ENCODE data around the gene CSRP1. TPM values are rescaled to one million over a fixed set of nuclear protein-coding genes. Genes with fewer than 3 reads are reported as not detected.
A peak's percentile ranks its signal among the peaks of the same experiment; 100 is the strongest.

CSRP1 gene
- total RNA-seq (39.7 TPM), polyA plus RNA-seq (170 TPM)
- long read RNA-seq, donor 1, partial matches to known transcripts = 0 of 1 reads
- long read RNA-seq, donor 1, other reads (novel, unspliced or antisense) = 0 of 1 reads
- long read RNA-seq, donor 2, full-length matches to known transcripts = 23 of 23 reads
- long read RNA-seq, donor 2, partial matches to known transcripts = 0 of 23 reads
- long read RNA-seq, donor 2, other reads (novel, unspliced or antisense) = 0 of 23 reads
- long read RNA-seq, donor 3, full-length matches to known transcripts = 27 of 32 reads
- long read RNA-seq, donor 3, partial matches to known transcripts = 5 of 32 reads
- long read RNA-seq, donor 3, other reads (novel, unspliced or antisense) = 0 of 32 reads
- long read RNA-seq, donor 4, full-length matches to known transcripts = 9 of 9 reads
- long read RNA-seq, donor 4, partial matches to known transcripts = 0 of 9 reads
- long read RNA-seq, donor 4, other reads (novel, unspliced or antisense) = 0 of 9 reads
- long read RNA-seq, donor 5, full-length matches to known transcripts = 40 of 40 reads
- long read RNA-seq, donor 5, partial matches to known transcripts = 0 of 40 reads
- long read RNA-seq, donor 5, other reads (novel, unspliced or antisense) = 0 of 40 reads
- long read RNA-seq, donor 6, full-length matches to known transcripts = 20 of 20 reads
- long read RNA-seq, donor 6, partial matches to known transcripts = 0 of 20 reads
- long read RNA-seq, donor 6, other reads (novel, unspliced or antisense) = 0 of 20 reads
- long read RNA-seq, donor 7, full-length matches to known transcripts = 15 of 15 reads
- long read RNA-seq, donor 7, partial matches to known transcripts = 0 of 15 reads
- long read RNA-seq, donor 7, other reads (novel, unspliced or antisense) = 0 of 15 reads
- long read RNA-seq, donor 8, full-length matches to known transcripts = 11 of 11 reads
- long read RNA-seq, donor 8, partial matches to known transcripts = 0 of 11 reads
- long read RNA-seq, donor 8, other reads (novel, unspliced or antisense) = 0 of 11 reads
- long read RNA-seq, donor 9, full-length matches to known transcripts = 12 of 12 reads
- long read RNA-seq, donor 9, partial matches to known transcripts = 0 of 12 reads
- long read RNA-seq, donor 9, other reads (novel, unspliced or antisense) = 0 of 12 reads
- long read RNA-seq, donor 10, full-length matches to known transcripts = 14 of 14 reads
- long read RNA-seq, donor 10, partial matches to known transcripts = 0 of 14 reads
- long read RNA-seq, donor 10, other reads (novel, unspliced or antisense) = 0 of 14 reads

DNA sequence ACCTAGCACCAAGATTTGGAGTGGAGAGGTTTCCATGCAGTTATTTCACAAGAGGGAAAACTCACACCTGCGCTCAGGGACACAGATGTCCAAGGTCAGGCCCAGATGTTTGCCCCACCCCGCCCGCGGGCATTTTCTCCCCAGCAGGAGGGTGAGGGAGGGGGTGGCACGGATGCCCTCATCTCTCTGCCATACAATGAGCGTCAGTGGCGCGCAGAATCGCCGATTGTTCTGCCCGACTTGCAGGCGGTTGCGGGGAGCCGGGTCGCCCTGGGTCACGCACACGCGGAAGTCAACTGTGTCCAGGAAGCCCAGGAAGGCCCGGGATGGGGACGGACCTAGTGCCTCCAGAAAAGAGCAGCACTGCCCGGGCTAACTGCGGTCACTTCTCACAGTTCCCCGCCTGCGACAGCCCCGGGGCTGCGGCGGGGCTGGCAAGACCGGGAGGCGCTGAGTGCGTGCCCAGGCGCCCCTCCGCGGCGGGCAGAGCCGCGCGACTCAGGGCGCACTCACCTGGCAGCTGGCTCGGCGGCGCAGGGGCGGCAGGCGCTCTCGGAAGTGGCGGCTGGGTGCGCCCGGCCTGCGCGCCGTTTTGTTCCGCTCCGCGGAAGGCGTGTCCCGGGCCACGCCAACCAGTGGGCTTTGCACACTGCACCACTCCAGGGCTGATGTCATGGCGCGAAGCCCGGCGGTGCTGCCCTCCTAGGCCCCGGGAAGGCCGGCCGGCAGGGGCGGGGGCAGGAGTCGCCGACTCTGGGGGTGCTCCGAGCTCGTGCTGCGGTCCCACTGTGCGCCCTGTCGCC is at the start of gene CSRP1:
TSS of gene CSRP1 (minus strand) at position 567 of the 803 bp plus-strand sequence. CDS start 10,820 bp downstream, outside the sequence.
- Histone ChIP-seq H3K9me3 (ENCODE audit: control insufficient read depth in 2 of 2, insufficient read depth in 1 of 2, low read length in 1 of 2) (no peaks in the 10 kb centered on the region), H3K27me3 (ENCODE audit: control insufficient read depth in 2 of 2, insufficient read depth in 1 of 2, low read length in 1 of 2) (no peaks in the 10 kb centered on the region), H3K36me3 (ENCODE audit: control insufficient read depth in 2 of 2, insufficient read depth in 2 of 2, low read length in 1 of 2) (no peaks in the 10 kb centered on the region), H3K4me3 (ENCODE audit: low read length in 2 of 2) (peak within 1 kb of the TSS; percentile 53 to 59), H3K27ac (ENCODE audit: low read depth in 1 of 2, low read length in 1 of 2) (peak within 1 kb of the TSS; percentile 41 to 90), H3K4me1 (ENCODE audit: control insufficient read depth in 2 of 2, insufficient read depth in 2 of 2, low read length in 2 of 2) (peaks cover 11 to 32% of the 10 kb centered on the region in 2 donors)
- WGBS = under 1% methylated on average over 71 of the region's 71 CpGs
- peak in 7 of 9 donors; percentile 46 to 86 (median 57) for DNase-seq (ENCODE audit: low read depth in 6 of 9, low spot score in 9 of 9)

DNA sequence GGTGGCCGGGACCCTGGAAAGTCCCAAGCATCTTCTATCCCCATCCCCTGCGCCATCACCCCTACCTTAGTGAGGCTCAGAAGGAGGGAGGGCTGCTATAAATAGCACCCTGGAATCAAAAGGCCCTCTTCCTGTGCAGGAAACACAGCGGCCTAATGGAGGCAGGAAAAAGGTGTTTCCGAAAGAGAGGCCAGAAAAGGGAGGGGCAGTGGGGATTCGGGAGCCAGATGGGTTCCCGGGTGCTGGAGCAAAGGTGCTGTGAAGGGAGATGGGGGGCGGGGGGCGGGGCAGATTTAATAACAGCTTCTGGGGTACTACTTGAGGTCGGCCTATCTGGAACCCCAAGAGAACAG is 48.6 kb upstream of the CSRP1 start:
- H3K9me3 ChIP-seq (ENCODE audit: control insufficient read depth in 2 of 2, insufficient read depth in 1 of 2, low read length in 1 of 2) = no peaks in the 10 kb centered on the region
- H3K36me3 ChIP-seq (ENCODE audit: control insufficient read depth in 2 of 2, insufficient read depth in 2 of 2, low read length in 1 of 2) = no peaks in the 10 kb centered on the region
- WGBS = 26% methylated on average over 9 of the region's 9 CpGs
- H3K27me3 ChIP-seq (ENCODE audit: control insufficient read depth in 2 of 2, insufficient read depth in 1 of 2, low read length in 1 of 2) = peaks cover 0 to 7% of the 10 kb centered on the region in 2 donors
- no peak overlapping the region for H3K27ac ChIP-seq (ENCODE audit: low read depth in 1 of 2, low read length in 1 of 2)
- no peak for DNase-seq (ENCODE audit: low read depth in 6 of 9, low spot score in 9 of 9)
- H3K4me3 ChIP-seq (ENCODE audit: low read length in 2 of 2) = no peak overlapping the region
- peaks cover 0 to 2% of the 10 kb centered on the region in 2 donors for H3K4me1 ChIP-seq (ENCODE audit: control insufficient read depth in 2 of 2, insufficient read depth in 2 of 2, low read length in 2 of 2)

- H3K9me3 ChIP-seq (ENCODE audit: control insufficient read depth in 2 of 2, insufficient read depth in 1 of 2, low read length in 1 of 2) = no peaks in the 10 kb centered on the region
- H3K36me3 ChIP-seq (ENCODE audit: control insufficient read depth in 2 of 2, insufficient read depth in 2 of 2, low read length in 1 of 2) = no peaks in the 10 kb centered on the region
- DNase-seq (ENCODE audit: low read depth in 6 of 9, low spot score in 9 of 9) = no peak
- no peak overlapping the region for H3K27ac ChIP-seq (ENCODE audit: low read depth in 1 of 2, low read length in 1 of 2)
- H3K4me3 ChIP-seq (ENCODE audit: low read length in 2 of 2) = no peak overlapping the region
- peaks cover 0 to 7% of the 10 kb centered on the region in 2 donors for H3K27me3 ChIP-seq (ENCODE audit: control insufficient read depth in 2 of 2, insufficient read depth in 1 of 2, low read length in 1 of 2)
- 92% methylated on average over 7 of the region's 7 CpGs for WGBS
- peaks cover 0 to 2% of the 10 kb centered on the region in 2 donors for H3K4me1 ChIP-seq (ENCODE audit: control insufficient read depth in 2 of 2, insufficient read depth in 2 of 2, low read length in 2 of 2)
These were observed 48.1 kb upstream of the CSRP1 start for GRCh38 chr1:201554789-201555592.

GRCh38 chr1:201554190-201554600 is 47.3 kb upstream of the CSRP1 start:
- WGBS = 72% methylated on average over 10 of the region's 10 CpGs
- Histone ChIP-seq H3K4me3 (ENCODE audit: low read length in 2 of 2) (no peak overlapping the region), H3K4me1 (ENCODE audit: control insufficient read depth in 2 of 2, insufficient read depth in 2 of 2, low read length in 2 of 2) (peaks cover 0 to 2% of the 10 kb centered on the region in 2 donors), H3K36me3 (ENCODE audit: control insufficient read depth in 2 of 2, insufficient read depth in 2 of 2, low read length in 1 of 2) (no peaks in the 10 kb centered on the region), H3K9me3 (ENCODE audit: control insufficient read depth in 2 of 2, insufficient read depth in 1 of 2, low read length in 1 of 2) (no peaks in the 10 kb centered on the region), H3K27me3 (ENCODE audit: control insufficient read depth in 2 of 2, insufficient read depth in 1 of 2, low read length in 1 of 2) (peaks cover 0 to 7% of the 10 kb centered on the region in 2 donors), H3K27ac (ENCODE audit: low read depth in 1 of 2, low read length in 1 of 2) (no peak overlapping the region)
- DNase-seq (ENCODE audit: low read depth in 6 of 9, low spot score in 9 of 9) = no peak

- Histone ChIP-seq H3K4me3 (ENCODE audit: low read length in 2 of 2) (no peak overlapping the region), H3K4me1 (ENCODE audit: control insufficient read depth in 2 of 2, insufficient read depth in 2 of 2, low read length in 2 of 2) (peaks cover 0 to 2% of the 10 kb centered on the region in 2 donors), H3K27ac (ENCODE audit: low read depth in 1 of 2, low read length in 1 of 2) (no peak overlapping the region), H3K27me3 (ENCODE audit: control insufficient read depth in 2 of 2, insufficient read depth in 1 of 2, low read length in 1 of 2) (peaks cover 0 to 7% of the 10 kb centered on the region in 2 donors), H3K36me3 (ENCODE audit: control insufficient read depth in 2 of 2, insufficient read depth in 2 of 2, low read length in 1 of 2) (no peaks in the 10 kb centered on the region), H3K9me3 (ENCODE audit: control insufficient read depth in 2 of 2, insufficient read depth in 1 of 2, low read length in 1 of 2) (no peaks in the 10 kb centered on the region)
- 73% methylated on average over 8 of the region's 8 CpGs for WGBS
- DNase-seq (ENCODE audit: low read depth in 6 of 9, low spot score in 9 of 9) = no peak
These were observed 46.7 kb upstream of the CSRP1 start for GRCh38 chr1:201553496-201554189.

DNA sequence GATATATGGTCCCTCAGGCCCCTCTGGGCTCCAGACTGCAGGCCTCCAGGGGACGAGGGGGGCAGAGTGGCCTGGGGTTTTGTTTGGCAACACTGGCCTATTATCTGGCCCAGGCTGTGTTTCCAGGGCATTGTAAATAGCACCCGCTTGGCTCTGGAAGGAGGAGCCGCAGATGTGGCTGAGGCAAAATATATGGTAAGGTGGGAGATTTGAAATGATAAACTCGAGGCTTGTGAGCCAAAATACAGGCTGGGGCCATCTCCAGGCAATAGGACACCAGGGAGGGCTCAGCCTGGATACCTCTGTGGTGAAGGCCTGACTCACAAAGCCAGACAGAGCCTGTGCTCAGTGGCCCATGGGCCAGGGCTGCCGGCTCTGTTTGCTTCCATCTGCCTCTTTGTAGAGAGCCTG is 46.0 kb upstream of the CSRP1 start:
- H3K4me1 ChIP-seq (ENCODE audit: control insufficient read depth in 2 of 2, insufficient read depth in 2 of 2, low read length in 2 of 2) = peaks cover 0 to 2% of the 10 kb centered on the region in 2 donors
- 90% methylated on average over 5 of the region's 5 CpGs for WGBS

GRCh38 chr1:201551877-201552731 is 45.2 kb upstream of the CSRP1 start:
- H3K27me3 ChIP-seq (ENCODE audit: control insufficient read depth in 2 of 2, insufficient read depth in 1 of 2, low read length in 1 of 2) = peaks cover 0 to 7% of the 10 kb centered on the region in 2 donors
- no peak overlapping the region for H3K4me3 ChIP-seq (ENCODE audit: low read length in 2 of 2)
- no peaks in the 10 kb centered on the region for H3K9me3 ChIP-seq (ENCODE audit: control insufficient read depth in 2 of 2, insufficient read depth in 1 of 2, low read length in 1 of 2)
- H3K27ac ChIP-seq (ENCODE audit: low read depth in 1 of 2, low read length in 1 of 2) = no peak overlapping the region
- H3K4me1 ChIP-seq (ENCODE audit: control insufficient read depth in 2 of 2, insufficient read depth in 2 of 2, low read length in 2 of 2) = peaks cover 0 to 2% of the 10 kb centered on the region in 2 donors
- WGBS = 92% methylated on average over 12 of the region's 12 CpGs
- no peaks in the 10 kb centered on the region for H3K36me3 ChIP-seq (ENCODE audit: control insufficient read depth in 2 of 2, insufficient read depth in 2 of 2, low read length in 1 of 2)
- DNase-seq (ENCODE audit: low read depth in 6 of 9, low spot score in 9 of 9) = no peak

More for the DNA sequence above, 46.0 kb upstream of the CSRP1 start:
- peaks cover 0 to 7% of the 10 kb centered on the region in 2 donors for H3K27me3 ChIP-seq (ENCODE audit: control insufficient read depth in 2 of 2, insufficient read depth in 1 of 2, low read length in 1 of 2)
- no peaks in the 10 kb centered on the region for H3K36me3 ChIP-seq (ENCODE audit: control insufficient read depth in 2 of 2, insufficient read depth in 2 of 2, low read length in 1 of 2)
- no peak overlapping the region for H3K4me3 ChIP-seq (ENCODE audit: low read length in 2 of 2)
- H3K27ac ChIP-seq (ENCODE audit: low read depth in 1 of 2, low read length in 1 of 2) = no peak overlapping the region
- H3K9me3 ChIP-seq (ENCODE audit: control insufficient read depth in 2 of 2, insufficient read depth in 1 of 2, low read length in 1 of 2) = no peaks in the 10 kb centered on the region
- DNase-seq (ENCODE audit: low read depth in 6 of 9, low spot score in 9 of 9) = no peak

Data from thymus (tissue), 14 donors.